GM18517 (cell line): ENCODE data around the gene NDUFV1.
"Not testable (repeated sequence)": the region's sequence is repeated elsewhere in the genome, so short reads cannot be mapped to it uniquely, and the experiment has no call there.

Experiments used
- ATAC-seq: cut with Tn5 transposase; IDR thresholded peaks from one replicate; pipeline ENCODE4 v1.9.1; 2021; ENCODE audit warnings: mild to moderate bottlenecking, moderate library complexity; ENCODE audit not compliant: unreplicated experiment

The NDUFV1 gene

GRCh38 chr11:67626970-67627369 lies 20.2 kb downstream of the NDUFV1 start:
- ATAC-seq = no peak

- no peak for ATAC-seq
Observed at GRCh38 chr11:67627441-67627811, 20.7 kb downstream of the NDUFV1 start.

- no peak for ATAC-seq
Observed at GRCh38 chr11:67627812-67628624, 21.3 kb downstream of the NDUFV1 start.

- ATAC-seq = no peak
Observed at GRCh38 chr11:67628710-67629385, 22.1 kb downstream of the NDUFV1 start.

- ATAC-seq = peak; percentile 43
Observed at GRCh38 chr11:67629386-67630227, 22.9 kb downstream of the NDUFV1 start, which contains the start of gene NUDT8. TSS of gene NUDT8 (minus strand) at chr11:67629937. CDS start at chr11:67629911, 26 bp downstream.

GRCh38 chr11:67630228-67630942 lies 23.6 kb downstream of the NDUFV1 start:
- peak; percentile 55 for ATAC-seq

GRCh38 chr11:67630943-67631331 lies 24.2 kb downstream of the NDUFV1 start:
- no peak for ATAC-seq

- no peak for ATAC-seq
Observed at GRCh38 chr11:67631411-67631810, 24.7 kb downstream of the NDUFV1 start.

GRCh38 chr11:67631853-67632174 lies 25.1 kb downstream of the NDUFV1 start:
- no peak for ATAC-seq

- no peak for ATAC-seq
Observed at GRCh38 chr11:67632175-67632981, 25.6 kb downstream of the NDUFV1 start.

GRCh38 chr11:67632982-67633755 lies 26.4 kb downstream of the NDUFV1 start:
- ATAC-seq = no peak

GRCh38 chr11:67633758-67634365 lies 27.1 kb downstream of the NDUFV1 start:
- no peak for ATAC-seq

- no peak for ATAC-seq
Observed at GRCh38 chr11:67634366-67635230, 27.9 kb downstream of the NDUFV1 start.

- ATAC-seq = no peak
Observed at GRCh38 chr11:67635231-67635521, 28.4 kb downstream of the NDUFV1 start.

- no peak for ATAC-seq
Observed at GRCh38 chr11:67636962-67637361, 30.2 kb downstream of the NDUFV1 start.

- not testable (repeated sequence) for ATAC-seq
Observed at GRCh38 chr11:67637441-67637840, 30.7 kb downstream of the NDUFV1 start.

GRCh38 chr11:67638535-67639437 lies 32.0 kb downstream of the NDUFV1 start:
- ATAC-seq = no peak
